A204.1 (cell line): Measurements from ENCODE around the gene CLDN6.

Experiments used
- FAIRE-seq: peaks from 2 replicates; lab custom pipeline; 2012; peaks lifted over from hg19 to GRCh38; lab: Jason Lieb, UNC

Gene CLDN6

DNA sequence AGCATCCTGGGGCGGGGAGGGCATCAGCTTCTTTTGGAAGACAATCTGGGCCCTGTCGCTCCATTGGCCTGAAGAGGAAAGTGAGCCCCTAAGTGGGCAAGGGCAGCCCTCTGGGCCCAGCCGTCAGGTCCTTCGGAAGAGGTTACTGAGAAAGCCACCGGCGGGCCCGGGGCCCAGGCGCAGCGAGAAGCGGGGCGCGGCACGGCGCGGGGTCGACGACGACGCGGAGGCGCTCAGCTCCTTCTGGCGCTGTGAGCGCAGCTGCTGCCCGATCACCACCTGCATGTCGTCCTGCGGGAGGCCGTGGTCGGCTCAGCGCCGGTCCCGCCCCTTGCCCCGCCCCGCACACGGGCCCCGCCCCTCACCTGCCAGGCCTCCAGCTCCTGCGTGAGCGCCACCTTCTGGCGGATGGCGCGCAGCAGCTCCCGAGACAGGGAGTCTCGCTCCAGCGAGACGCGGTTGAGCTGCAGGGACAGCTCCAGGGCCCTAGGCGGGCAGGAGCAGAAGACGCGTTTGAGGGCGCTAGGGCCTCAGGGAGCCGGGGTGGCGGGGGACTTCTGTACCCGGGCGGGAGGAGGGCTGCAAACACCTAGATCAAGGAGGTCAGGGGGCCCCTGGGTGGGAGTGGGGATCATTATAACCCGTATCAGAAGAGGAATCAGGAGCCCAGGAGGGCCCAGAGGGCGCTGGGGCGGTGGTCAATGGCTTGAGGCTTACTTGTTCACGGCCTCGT is 10.2 kb upstream of the CLDN6 start:
- FAIRE-seq = no peak

GRCh38 chr16:3027489-3027795 is 9.5 kb upstream of the CLDN6 start:
- no peak for FAIRE-seq

- no peak for FAIRE-seq
Measured at GRCh38 chr16:3026609-3027488, 8.9 kb upstream of the CLDN6 start.

DNA sequence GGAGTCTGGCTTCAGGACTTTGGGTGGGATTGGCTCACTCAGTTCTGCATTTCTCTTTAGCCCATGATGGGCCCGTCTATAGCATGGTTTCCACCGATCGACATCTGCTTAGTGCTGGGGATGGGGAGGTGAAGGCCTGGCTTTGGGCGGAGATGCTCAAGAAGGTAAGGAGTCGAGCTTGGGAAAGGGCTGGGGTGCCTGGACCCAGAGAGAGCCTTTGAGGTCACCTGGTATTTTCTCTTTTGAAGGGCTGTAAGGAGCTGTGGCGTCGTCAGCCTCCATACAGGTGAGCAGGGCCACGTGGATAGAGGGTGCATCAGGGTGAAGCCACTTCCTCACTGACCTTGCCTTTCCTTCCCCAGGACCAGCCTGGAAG is 8.0 kb upstream of the CLDN6 start:
- FAIRE-seq = no peak

DNA sequence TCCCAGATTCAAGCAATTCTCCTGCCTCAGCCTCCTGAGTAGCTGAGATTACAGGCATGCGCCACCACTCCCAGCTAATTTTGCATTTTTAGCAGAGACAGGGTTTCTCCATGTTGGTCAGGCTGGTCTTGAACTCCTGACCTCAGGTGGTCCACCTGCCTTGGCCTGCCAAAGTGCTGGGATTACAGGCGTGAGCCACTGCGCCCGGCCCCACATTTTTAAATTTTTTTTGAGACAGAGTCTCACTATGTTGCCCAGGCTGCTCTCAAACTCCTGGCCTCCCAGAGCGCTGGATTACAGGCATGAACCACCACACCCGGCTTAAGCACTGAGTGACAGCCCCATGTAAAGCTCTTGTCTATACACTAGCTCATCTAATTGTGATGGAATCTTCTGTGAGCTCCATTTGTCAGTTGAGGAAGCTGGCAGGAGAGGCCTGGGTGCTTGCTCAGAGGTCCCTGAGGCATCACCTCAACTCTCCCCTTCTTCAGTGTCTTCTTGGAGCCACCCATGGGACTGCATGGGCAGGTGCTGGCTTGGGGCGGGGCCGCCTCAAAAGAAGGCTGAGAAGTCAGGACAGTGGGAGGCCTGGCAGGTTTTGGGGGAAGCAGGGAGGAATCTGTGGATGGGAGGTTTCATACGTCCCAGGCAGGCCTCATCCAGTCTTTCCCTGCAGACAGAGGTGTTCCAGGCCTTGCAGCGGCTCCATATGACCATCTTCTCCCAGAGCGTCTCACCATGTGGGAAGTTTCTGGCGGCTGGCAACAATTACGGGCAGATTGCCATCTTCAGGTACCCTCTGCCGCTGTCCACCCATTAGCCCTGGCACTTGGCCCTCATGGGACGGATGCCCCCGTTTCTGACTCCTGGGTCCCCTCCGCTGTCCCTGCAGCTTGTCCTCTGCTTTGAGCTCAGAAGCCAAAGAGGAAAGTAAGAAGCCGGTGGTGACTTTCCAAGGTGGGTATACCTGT is 7.3 kb upstream of the CLDN6 start:
- no peak for FAIRE-seq

- peak; percentile 91 for FAIRE-seq
Measured at GRCh38 chr16:3023669-3024478, 5.9 kb upstream of the CLDN6 start, which contains the start of the genes HCFC1R1 and THOC6. Gene HCFC1R1 (minus strand): TSS chr16:3023942. CDS start chr16:3023941, 1 bp downstream. Gene THOC6 (plus strand): TSS chr16:3024035. CDS start chr16:3024327, 292 bp downstream.

DNA sequence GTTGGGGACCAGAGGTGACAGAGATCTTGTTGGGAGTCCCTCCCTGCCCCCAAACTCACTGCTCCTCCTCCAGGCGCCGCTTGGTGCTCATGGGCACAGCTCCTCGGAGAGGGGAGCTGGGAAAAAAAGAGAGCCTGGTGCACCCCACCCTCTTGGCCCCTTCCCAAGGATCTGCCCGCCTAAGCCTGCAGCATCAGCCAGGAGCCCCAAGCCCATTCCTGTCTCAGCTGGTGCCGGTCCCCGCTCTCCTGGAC is 5.4 kb upstream of the CLDN6 start:
- FAIRE-seq = peak; percentile 9

- FAIRE-seq = no peak
Measured at GRCh38 chr16:3022684-3023414, 4.9 kb upstream of the CLDN6 start.

DNA sequence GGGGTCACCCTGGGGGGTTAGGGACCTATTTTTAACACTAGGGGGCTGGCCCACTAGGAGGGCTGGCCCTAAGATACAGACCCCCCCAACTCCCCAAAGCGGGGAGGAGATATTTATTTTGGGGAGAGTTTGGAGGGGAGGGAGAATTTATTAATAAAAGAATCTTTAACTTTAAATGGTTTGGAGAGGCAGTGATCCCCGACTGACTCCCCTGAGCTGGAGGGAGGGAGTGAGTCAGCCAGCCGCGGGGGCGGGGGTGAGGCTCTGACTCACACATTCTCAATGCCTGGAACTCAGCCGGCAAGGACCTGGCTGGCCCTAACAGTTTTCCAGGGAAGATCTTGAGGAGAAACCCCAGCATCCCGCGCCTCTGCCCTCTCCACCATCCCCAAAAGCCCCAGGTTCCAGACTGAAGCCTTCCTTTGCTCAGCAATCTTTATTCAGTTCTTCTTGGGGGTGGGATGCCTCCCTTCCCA is 4.3 kb upstream of the CLDN6 start:
- FAIRE-seq = peak; percentile 71

DNA sequence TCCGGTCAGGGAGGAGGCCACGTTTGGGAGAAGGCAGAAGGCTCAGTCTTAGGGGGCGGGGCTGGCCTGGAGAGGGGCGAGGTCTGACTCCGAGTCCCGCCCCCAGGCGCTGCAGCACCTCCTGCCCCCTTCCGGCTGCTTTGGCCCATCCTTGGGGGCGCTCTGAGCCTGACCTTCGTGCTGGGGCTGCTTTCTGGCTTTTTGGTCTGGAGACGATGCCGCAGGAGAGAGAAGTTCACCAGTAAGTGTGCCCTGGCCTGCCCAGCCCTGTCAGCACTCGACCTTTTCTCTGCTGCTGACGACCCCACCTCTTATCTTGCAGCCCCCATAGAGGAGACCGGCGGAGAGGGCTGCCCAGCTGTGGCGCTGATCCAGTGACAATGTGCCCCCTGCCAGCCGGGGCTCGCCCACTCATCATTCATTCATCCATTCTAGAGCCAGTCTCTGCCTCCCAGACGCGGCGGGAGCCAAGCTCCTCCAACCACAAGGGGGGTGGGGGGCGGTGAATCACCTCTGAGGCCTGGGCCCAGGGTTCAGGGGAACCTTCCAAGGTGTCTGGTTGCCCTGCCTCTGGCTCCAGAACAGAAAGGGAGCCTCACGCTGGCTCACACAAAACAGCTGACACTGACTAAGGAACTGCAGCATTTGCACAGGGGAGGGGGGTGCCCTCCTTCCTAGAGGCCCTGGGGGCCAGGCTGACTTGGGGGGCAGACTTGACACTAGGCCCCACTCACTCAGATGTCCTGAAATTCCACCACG is 3.6 kb upstream of the CLDN6 start:
- FAIRE-seq = peak; percentile 85

DNA sequence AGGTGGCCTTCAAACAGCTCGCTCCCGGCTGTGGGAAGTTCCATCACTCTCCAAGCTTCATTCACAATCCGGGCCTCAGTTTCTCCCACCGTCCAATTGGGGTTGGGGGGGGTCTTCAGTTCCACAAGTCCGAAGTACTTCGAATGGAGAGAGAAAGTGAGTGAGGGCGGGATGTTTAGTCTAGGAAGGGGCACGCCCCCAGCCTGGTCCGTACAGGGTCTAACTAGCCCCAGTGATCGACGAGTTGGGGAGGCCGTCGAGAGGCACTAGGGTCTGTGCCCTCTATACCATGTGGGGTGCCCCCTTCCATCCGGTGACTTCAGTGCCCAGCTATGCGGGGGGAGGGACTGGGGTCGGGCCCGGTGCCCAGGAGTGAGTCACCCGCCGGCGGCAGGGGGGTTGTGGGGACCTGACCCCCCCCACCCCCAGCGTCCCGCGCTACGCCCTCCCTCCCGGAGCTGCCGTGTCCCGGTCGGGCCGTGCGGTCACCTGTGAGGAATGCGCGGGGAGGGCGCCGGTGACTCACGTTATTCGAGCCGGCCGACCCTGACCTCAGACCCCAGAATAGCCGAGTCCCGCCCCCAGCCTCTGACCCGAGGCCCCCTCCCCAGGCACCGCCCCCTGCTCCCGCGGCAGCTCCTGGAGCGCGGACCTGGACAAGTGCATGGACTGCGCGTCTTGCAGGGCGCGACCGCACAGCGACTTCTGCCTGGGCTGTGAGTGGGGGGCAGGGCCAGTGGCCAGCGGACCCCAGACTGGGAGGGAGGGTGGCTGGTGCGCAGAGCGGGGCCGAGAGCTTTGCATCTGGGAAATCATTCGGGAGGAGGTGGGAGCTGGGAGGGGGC is 2.8 kb upstream of the CLDN6 start:
- no peak for FAIRE-seq

DNA sequence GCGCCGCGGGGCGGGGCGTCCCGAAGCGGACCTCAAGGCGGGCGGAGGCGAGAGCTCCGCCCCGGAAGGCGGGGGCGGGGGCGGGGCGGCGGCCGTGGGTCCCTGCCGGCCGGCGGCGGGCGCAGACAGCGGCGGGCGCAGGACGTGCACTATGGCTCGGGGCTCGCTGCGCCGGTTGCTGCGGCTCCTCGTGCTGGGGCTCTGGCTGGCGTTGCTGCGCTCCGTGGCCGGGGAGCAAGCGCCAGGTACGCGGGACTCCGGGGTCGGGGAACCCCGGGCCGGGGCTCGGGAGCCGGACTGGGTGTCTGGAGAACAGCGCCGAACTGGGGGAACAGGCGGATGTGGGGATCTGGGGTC is 2.2 kb upstream of the CLDN6 start, which contains the start of gene TNFRSF12A:
TNFRSF12A (plus strand) TSS at position 122 of the 357 bp plus-strand sequence; CDS start at position 152, 30 bp downstream.
- no peak for FAIRE-seq

- FAIRE-seq = no peak
Measured at GRCh38 chr16:3019594-3020246, 1.7 kb upstream of the CLDN6 start.

DNA sequence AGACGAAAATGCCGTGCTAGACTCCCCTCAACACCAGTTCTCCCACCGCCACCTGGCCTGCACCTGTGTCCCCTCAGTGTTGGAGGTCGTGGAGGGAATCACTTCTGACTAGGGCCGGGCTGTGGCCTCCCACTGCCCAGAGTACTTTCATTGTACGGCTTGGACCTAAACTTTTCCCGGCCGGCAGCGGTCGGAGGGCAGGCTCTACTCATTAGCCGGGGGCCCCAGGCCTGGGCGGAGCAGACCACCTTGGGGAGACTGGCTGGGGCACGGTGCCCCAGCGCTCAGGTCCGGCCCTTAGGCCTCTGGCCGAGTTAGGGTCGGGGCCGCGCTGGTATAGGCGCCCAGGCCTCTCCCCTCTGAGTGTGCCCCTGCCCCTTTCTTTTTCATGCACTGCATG is 639 bp downstream of the CLDN6 start:
- no peak for FAIRE-seq

DNA sequence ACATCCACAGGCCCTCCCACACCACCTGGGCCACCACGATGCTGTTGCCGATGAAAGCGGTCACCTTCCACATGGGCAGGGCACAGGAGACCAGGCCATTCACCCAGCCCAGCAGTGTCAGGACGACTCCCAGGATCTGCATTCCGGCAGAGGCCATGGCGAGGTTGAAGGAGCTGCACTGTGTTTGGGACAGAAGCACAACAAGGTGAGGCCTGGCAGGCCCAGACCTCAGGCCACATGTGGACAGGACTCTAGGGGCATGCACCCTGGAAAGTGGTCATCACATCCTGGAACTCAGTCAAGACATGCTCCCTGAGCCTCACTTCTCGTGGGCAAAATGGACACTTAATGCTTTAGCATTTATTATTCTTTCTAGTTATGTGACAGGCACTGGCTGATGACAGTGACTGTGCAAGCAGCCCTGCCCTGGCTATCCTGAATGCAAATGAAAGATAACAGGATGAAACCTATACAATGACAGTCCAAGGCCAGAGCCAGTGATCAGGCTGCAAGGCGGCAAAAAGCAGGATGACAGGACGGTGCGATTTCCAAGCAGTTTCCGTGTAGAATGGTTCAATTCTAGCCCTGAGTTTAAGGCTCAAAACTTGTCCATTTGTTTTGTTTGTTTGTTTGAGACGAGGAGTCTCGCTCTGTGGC is 2.0 kb downstream of the CLDN6 start:
- no peak for FAIRE-seq

DNA sequence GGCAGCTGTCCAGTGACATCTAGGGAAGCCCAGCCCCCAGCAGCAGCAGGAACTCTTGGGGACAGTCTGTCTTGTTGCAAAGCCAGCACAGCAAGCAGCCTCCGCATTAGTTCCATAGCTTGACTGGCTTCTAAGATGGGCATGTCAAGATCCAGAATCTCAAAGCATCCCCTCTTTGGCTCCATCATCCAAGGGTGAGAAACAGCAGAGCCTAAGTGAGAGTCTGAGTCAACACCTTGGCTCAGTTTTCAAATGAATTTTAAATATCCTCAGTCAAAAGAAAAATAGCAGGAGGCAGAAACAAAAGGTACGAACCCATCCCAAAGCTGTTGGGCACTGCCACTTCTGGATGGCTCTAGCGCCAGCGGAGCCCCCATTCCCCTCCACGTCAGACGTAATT is 3.0 kb downstream of the CLDN6 start:
- FAIRE-seq = no peak

DNA sequence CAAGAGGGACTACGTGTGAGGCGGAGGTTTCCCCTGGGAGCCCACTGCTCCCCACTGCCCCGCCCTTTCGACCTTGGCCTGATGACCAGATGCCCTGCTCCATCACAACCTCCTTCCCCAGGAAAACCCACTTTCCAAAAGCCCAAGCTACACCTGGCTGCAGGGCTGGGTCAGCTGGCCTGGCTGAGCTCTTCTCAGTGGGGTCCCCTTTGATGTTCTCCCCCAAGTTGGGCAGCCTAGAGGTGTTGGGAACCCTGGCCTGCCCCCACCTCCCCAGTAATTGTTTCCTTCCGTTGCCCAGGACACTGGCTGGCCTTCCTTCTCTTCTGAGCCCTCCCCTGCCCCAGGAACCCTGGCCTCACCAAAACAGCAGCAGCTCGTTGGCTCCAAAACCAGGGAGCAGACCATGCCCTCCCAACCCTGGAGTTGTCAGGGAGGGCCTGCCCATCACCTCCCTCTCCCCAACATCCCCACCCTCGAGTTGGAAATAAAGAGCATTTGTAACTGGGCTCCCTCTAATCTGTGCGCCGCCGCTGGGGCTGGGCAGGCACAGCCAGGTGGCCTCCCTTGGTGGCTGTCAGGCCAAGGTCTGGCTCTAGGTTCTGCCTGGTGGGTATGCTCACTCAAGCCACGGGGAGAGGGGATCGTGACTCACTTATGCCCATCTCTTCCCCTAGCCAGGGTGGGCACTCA is 3.8 kb downstream of the CLDN6 start:
- FAIRE-seq = no peak
